ENCODE results near the gene NOB1.

Gene NOB1

DNA sequence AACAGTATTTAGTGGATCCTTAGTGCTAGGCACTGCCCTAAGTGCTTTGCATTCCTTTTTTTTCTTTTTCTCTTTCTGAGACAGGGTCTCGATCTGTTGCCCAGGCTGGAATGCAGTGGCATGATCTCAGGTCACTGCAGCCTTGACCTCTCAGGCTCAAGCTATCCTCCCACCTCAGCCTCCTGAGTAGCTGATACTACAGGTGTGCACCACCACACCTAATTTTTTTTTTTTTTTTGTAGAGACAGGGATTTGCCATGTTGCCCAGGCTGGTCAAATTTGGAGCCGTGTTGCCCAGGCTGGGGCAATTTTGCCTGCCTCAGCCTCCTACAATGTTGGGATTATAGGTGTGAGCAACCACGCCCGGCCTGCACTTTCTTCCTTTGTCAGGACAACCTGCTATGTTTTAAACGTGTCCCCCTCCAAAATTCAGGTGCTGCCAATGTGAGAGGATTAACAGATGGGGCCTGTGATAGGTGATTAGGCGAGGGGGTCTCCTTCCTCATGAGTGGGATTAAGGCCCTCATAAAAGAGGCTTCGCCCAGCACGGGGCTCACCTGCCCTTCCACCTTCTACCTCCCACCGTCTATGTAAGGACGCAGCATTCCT is 33.8 kb downstream of the NOB1 start:
- H3K4me3 ChIP-seq (ENCODE audit: low read length): no peak overlapping the region
- no peak for TF ChIP-seq ZNF274 (IDR thresholded peaks at IDR 0.05; ENCODE audit: low read depth, low read length)

DNA sequence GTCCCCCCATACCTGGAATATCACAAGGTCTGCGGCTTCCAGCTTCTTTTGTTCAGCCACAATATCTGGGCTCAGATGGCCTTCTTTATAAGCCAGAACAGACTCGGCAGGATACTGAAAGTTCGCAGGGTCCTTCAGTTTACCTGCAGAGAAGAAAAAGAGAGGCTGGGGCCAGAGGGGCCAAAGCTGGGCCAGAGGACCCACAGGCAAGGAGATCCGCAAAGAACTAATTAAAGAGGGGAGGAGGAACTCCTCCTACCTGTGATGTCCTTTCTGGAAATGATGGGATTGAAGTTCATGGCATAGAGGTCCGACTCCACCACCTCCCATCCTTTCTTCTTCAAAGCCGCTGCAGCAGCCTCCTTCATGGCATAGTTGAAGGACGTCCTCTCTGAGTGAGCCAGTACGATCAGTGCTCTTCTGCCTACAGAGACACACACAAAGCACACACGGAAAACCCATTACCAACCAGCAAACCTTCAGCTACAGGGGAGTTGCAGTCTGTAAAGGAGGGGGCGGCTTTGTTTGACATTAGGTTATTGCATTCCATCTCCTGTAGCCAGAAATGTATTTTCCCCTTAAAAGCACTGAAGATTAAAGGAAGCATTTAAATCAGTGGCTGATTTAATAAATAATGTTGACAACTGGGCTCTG is 36.5 kb downstream of the NOB1 start:
- TF ChIP-seq ZNF274 (IDR thresholded peaks at IDR 0.05; ENCODE audit: low read depth, low read length): no peak
- no peak overlapping the region for H3K4me3 ChIP-seq (ENCODE audit: low read length)

DNA sequence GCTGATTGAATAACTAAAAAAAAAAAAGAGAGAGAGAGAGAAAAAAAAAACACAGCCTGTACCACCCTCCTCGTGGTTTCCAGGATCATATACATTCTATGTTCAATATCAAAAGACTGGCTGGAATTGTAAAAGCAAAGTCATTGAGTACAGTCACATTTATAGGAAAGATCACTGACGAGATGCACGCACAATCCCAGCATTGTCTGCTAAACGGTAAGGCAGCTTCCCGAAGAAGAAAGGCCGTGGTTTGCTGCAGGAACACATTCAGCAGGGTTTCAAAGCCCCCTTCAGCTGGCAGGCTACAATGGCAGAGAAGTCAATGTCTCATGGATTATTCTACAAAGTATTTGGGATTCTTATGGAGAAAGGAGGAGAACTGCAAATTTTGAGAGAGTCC is 37.7 kb downstream of the NOB1 start:
- no peak overlapping the region for H3K4me3 ChIP-seq (ENCODE audit: low read length)
- TF ChIP-seq ZNF274 (IDR thresholded peaks at IDR 0.05; ENCODE audit: low read depth, low read length): no peak

DNA sequence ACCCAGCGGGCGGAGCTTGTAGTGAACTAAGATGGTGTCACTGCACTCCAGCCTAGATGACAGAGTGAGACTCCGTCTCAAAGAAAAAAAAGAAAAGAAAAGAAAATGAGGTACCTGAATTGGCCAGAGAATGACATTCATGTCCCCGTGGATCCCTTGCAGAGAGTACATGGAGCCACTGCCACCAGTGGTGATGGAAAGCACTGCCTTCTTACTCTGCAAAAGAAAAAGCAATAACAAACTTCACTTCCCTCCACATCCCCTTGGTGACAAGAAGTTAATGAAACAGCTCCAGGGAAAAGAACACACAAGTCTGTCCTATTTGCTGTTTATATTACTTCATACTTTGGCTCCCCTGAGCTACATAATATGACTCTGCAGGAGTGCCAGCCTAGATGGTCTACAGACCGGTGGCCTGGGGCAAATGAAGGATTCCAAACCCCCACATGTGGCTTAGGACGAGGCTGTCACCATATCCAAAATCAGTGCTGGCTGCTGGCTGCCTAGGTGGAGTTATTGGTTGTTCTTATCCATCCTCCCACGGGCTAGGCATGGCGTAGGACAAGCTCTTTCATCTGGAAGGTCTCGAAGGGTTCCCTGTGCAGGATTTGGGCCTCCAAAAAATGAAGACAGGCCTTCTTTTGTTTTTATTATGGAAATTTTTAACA is 41.7 kb downstream of the NOB1 start:
- H3K4me3 ChIP-seq (ENCODE audit: low read length): no peak overlapping the region
- TF ChIP-seq ZNF274 (IDR thresholded peaks at IDR 0.05; ENCODE audit: low read depth, low read length): no peak

DNA sequence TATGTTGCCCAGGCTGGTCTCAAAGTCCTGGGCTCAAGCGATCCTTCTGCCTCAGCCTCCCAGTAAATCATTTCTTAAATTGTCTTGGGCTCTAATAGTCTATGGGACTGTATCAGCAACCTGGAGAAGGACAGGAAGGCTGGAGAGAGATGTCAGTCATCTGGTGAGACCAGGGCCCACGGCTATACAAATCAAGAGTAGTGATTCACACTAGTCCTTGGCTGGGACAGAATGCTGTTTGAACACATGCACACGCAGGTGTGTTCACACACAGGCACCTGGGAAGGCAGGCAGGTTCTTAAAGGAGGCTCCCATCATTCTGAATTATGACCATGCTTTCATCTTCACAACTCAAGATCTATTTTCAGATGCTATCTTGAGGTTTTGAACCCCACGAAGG is 42.4 kb downstream of the NOB1 start:
- no peak overlapping the region for H3K4me3 ChIP-seq (ENCODE audit: low read length)
- no peak for TF ChIP-seq ZNF274 (IDR thresholded peaks at IDR 0.05; ENCODE audit: low read depth, low read length)

DNA sequence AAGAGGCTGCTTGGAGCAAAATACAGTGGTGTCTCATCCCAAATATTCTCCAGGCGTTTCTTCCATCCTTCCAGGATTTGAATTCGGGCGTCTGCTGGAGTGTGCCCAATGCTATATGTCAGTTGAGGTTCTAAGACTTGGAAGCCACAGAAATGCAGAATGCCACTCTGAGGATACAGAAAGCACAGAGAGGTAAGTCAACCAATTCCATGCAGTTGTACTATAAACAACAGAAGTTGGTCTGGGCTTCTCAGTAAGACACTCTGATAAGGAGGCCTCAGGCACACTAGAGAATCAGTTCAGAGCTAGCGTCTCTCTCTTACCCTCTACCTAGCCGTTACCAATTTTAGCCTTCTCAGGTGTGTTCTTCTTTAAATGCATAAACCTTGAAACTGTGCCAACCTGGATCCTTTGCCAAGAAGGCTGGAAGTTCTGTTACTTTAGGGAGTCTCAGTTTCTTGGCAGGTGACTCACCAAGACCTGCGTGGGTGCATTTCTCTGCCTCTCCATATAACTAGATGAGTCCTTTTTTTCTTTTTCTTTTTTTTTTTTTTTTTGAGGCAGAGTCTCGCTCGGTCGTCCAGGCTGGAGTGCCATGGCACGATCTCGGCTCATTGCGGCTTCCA is 43.5 kb downstream of the NOB1 start:
- no peak for TF ChIP-seq ZNF274 (IDR thresholded peaks at IDR 0.05; ENCODE audit: low read depth, low read length)
- H3K4me3 ChIP-seq (ENCODE audit: low read length): no peak overlapping the region

DNA sequence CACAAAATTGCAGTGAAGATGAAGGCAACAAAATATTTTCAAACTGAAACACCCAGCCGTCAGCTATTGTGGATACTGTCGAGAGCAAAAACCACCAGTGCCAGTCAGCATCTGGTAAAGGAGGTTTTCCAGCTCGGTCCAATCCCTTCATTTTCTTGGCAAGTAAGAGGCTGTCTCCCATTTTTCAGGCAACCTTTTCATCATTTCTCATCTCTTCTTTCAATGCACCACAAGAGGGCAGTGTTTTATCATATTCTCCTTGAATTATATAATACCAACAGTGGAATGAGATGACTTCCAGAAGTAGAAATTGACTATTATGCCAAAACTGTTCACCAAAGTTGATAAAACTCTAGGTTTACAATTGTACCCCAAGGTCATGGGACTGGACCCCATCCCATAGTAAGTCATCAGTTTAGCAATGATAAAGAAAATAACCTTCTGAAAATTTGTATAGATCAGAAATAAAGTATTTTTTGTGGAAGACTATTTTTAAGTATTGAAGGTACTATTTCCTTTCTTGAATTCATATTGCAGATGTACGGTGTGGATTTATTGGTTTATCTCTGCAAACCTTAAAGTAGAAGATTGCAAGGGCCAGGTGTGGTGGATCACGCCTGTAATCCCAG is 45.2 kb downstream of the NOB1 start:
- no peak for TF ChIP-seq ZNF274 (IDR thresholded peaks at IDR 0.05; ENCODE audit: low read depth, low read length)
- H3K4me3 ChIP-seq (ENCODE audit: low read length): no peak overlapping the region

DNA sequence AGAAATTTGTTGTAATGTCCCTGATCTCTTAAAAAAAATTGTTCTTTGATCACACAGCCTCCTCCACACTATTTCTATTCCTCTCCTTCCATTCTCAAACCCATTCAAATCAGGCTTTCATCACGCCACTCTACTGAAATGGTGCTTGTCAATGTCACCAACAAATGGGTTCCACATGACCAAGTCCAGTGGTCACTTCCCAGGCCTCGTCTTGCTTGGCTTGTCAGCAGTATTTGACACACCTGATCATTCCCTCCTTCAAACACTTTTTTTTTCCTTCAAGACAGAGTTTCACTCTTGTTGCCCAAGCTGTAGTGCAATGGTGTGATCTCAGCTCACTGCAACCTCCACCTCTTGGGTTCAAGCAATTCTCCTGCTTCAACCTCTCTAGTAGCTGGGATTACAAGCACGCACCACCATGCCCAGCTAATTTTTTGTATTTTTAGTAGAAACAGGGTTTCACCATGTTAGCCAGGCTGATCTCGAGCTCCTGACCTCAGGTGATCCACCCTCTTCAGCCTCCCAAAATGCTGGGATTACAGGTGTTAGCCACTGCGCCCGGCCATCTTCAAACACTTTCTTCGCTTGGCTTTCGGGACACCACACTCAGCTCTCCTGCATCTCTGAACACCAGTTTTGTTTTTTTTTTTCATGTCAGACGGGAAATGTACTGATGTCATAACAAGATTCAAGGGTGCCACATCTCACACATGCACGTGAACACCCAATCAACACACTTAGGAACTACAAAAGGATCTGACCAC is 46.6 kb downstream of the NOB1 start:
- H3K4me3 ChIP-seq (ENCODE audit: low read length): no peak overlapping the region
- TF ChIP-seq ZNF274 (IDR thresholded peaks at IDR 0.05; ENCODE audit: low read depth, low read length): no peak

DNA sequence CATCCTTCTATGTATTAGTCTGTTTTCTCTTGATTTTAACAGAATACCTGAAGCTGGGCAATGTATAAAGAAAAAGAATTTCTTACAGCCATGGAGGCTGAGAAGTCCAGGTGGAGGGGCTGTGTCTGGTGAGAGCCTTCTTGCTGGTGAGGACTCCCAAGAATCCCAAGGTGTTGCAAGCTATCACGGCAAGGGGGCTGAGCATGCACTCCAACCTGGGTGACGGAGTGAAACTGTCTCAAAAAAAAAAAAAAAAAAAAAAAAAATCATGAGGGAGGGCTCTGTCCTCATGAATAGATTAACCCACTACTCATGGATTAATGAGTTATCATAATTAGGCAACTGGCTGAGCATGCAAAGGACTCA is 47.8 kb downstream of the NOB1 start:
- no peak overlapping the region for H3K4me3 ChIP-seq (ENCODE audit: low read length)
- no peak for TF ChIP-seq ZNF274 (IDR thresholded peaks at IDR 0.05; ENCODE audit: low read depth, low read length)

DNA sequence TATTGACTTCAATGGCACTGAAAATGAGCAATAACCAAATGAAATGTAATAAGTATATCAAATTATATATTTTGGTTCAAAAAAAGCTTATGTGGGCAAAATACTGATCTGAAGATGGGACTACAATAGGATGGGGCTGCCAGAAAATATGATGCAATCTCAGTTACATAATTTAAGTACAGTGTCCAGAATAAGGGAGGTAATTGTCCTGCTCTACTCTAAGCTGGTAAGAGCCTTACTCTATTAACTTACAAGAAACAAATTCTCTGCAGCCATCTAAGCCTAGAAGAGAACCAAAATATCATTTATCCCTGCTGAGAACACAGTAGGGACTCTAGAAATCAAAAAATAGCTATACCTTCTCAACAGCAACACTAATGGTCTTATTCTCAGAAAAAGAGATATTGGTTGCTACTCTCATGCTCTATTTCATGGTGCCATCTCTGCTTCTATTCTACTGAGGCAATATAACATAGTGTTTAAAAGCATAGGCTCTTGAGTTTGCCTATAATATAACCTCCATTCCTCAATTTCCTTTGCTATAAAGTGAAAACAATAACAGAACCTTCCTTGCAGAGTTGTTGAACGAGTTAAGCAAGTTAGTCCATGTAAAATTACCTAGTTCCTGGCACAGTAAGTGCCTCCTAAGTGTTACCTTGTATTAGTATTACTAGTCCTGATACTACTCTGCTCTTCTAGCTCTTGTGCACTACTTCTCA is 48.3 kb downstream of the NOB1 start:
- H3K4me3 ChIP-seq (ENCODE audit: low read length): no peak overlapping the region
- no peak for TF ChIP-seq ZNF274 (IDR thresholded peaks at IDR 0.05; ENCODE audit: low read depth, low read length)

DNA sequence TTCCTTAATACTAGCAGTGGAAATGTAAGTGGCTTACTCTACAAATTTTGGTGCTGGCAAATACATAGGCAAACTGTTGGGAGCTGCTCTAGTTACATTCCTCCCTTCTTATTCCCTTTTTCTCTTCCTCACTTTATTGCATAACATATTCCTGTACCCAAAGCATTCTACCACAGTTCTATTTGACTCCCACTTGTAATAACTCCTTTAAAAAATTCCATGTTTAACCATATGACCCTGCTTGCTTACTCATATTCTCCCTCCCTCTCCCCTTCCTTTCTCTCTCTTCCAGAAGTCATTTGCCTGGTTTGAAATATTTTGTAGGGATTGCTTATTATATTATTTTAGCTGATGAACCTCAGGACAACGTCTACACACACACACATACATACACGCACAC is 51.1 kb downstream of the NOB1 start:
- no peak overlapping the region for H3K4me3 ChIP-seq (ENCODE audit: low read length)
- TF ChIP-seq ZNF274 (IDR thresholded peaks at IDR 0.05; ENCODE audit: low read depth, low read length): no peak

DNA sequence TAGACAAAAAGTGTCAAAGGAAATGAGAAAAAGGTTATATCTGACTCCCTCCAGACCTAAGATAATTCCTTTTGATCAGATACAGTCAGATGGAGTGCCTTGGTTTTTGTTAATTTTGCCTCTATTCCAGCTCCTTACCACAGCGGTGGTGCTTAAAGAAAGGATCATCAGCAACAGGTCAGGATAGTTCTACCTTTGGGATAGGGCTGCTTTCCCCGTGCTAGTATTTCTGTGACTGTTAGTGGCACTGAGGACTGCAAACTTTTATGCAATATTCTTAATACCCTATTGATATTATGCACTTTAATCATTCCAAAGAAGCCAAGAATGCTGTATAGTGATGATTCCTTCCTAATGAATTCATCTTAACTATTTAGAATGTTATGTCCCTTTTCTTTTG is 52.9 kb downstream of the NOB1 start:
- no peak for TF ChIP-seq ZNF274 (IDR thresholded peaks at IDR 0.05; ENCODE audit: low read depth, low read length)
- no peak overlapping the region for H3K4me3 ChIP-seq (ENCODE audit: low read length)

DNA sequence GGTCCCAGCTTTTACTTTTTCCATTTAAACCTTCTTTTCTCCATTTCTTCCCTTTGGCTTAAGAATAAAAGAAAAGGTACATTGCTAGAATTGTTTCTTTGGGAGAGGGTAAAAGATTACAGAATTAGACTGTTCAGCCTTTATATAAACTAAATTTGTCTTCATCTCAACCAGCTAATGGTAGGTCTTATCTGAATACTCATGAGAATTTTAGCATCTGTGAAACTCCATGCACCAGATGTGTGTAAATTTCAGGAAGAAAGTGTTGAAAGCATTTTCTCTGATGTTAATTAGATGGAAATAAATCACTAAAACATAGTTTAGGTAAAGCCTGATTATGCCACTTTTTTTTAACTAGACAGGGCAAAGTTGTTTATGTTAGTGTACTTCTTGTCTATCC is 53.3 kb downstream of the NOB1 start:
- no peak overlapping the region for H3K4me3 ChIP-seq (ENCODE audit: low read length)
- TF ChIP-seq ZNF274 (IDR thresholded peaks at IDR 0.05; ENCODE audit: low read depth, low read length): no peak
